NCI-H1417 treated with DMSO at 0.1 percent for 48 hours (cell line): ENCODE data around the gene SPTAN1.

ENCODE experiments used
- DNase-seq: peaks from one replicate; lab custom pipeline; 2025; lab: John Stamatoyannopoulos, UW

The SPTAN1 gene

GRCh38 chr9:128600099-128600498 lies 47.7 kb downstream of the SPTAN1 start:
- DNase-seq: no peak

- no peak for DNase-seq
Measured at GRCh38 chr9:128603697-128604096, 51.3 kb downstream of the SPTAN1 start.

- no peak for DNase-seq
Measured at GRCh38 chr9:128607642-128608350, 55.4 kb downstream of the SPTAN1 start.

- DNase-seq: no peak
Measured at GRCh38 chr9:128610897-128611296, 58.5 kb downstream of the SPTAN1 start.

GRCh38 chr9:128611600-128612394 lies 59.4 kb downstream of the SPTAN1 start:
- DNase-seq: no peak

GRCh38 chr9:128614728-128615127 lies 62.3 kb downstream of the SPTAN1 start:
- DNase-seq: no peak

GRCh38 chr9:128615571-128615970 lies 63.2 kb downstream of the SPTAN1 start:
- no peak for DNase-seq

GRCh38 chr9:128617943-128618342 lies 65.6 kb downstream of the SPTAN1 start:
- DNase-seq: no peak

GRCh38 chr9:128619127-128619526 lies 66.7 kb downstream of the SPTAN1 start:
- no peak for DNase-seq

- DNase-seq: no peak
Measured at GRCh38 chr9:128619779-128620178, 67.4 kb downstream of the SPTAN1 start.

- no peak for DNase-seq
Measured at GRCh38 chr9:128621730-128622455, 69.5 kb downstream of the SPTAN1 start.

- DNase-seq: no peak
Measured at GRCh38 chr9:128624566-128624965, 72.2 kb downstream of the SPTAN1 start.

- no peak for DNase-seq
Measured at GRCh38 chr9:128625391-128626146, 73.2 kb downstream of the SPTAN1 start.

- no peak for DNase-seq
Measured at GRCh38 chr9:128626181-128626580, 73.8 kb downstream of the SPTAN1 start.

GRCh38 chr9:128627127-128627715 lies 74.8 kb downstream of the SPTAN1 start:
- no peak for DNase-seq

GRCh38 chr9:128627906-128628305 lies 75.5 kb downstream of the SPTAN1 start:
- DNase-seq: no peak

GRCh38 chr9:128628471-128629048 lies 76.2 kb downstream of the SPTAN1 start:
- no peak for DNase-seq

GRCh38 chr9:128629136-128629535 lies 76.7 kb downstream of the SPTAN1 start:
- no peak for DNase-seq

- no peak for DNase-seq
Measured at GRCh38 chr9:128629852-128630545, 77.6 kb downstream of the SPTAN1 start.

- DNase-seq: no peak
Measured at GRCh38 chr9:128631636-128632035, 79.2 kb downstream of the SPTAN1 start.

- no peak for DNase-seq
Measured at GRCh38 chr9:128632066-128632465, 79.7 kb downstream of the SPTAN1 start.
